K562 (cell line): Measurements from ENCODE around the gene SERTM2. TPM values are rescaled to one million over a fixed set of nuclear protein-coding genes. Genes with fewer than 3 reads are reported as not detected.

Experiments
- ATAC-seq: fragments of 200-7000 bp; cut with Tn5 transposase; 3 replicates; pipeline ENCODE4 v1.9.1; 2020; ENCODE audit warnings: moderate library complexity
- BruUV-seq: library from RNA; stranded (reverse); fragments of 400-500 nt; replicated peaks from 2 replicates; lab custom pipeline; 2021; lab: Mats Ljungman, UMichigan
- CTCF ChIA-PET: fragments of 300-600 bp; formaldehyde crosslinking; extraction: SDS; loops from one replicate; lab custom pipeline; 2021; ENCODE audit warnings: low intra/inter-chr PET ratio; lab: Yijun Ruan, JAX
- POLR2A ChIA-PET: fragments of 300-600, 350-650 bp; sonication (Branson Sonifier 250); formaldehyde crosslinking; extraction: SDS; loops from one replicate; lab custom pipeline; 2021; ENCODE audit warnings: antibody characterized with exemption, inconsistent platforms; lab: Yijun Ruan, JAX
- DNase-seq, 4 experiments: peaks; one replicate each; pipeline versions ENCODE4 v3.0.0 to v3.0.0-alpha.2; 2011 to 2018; ENCODE audit warnings: low spot score in 3 of 4, mixed read lengths in 3 of 4; ENCODE audit errors: extremely low read depth in 1 of 4
- FAIRE-seq: peaks from 2 replicates; lab custom pipeline; 2011; peaks lifted over from hg19 to GRCh38; lab: Jason Lieb, UNC
- H2AFZ ChIP-seq: 2 replicates; pipeline ENCODE4 v1.6.0; 2011; ENCODE audit warnings: low read depth, low read length, control low read depth, inconsistent platforms
- H3K27ac ChIP-seq: fragments of 200-600 bp; 3 replicates; pipeline ENCODE4 v1.8.0; 2011; ENCODE audit warnings: low read depth, mild to moderate bottlenecking, control low read depth, inconsistent platforms, low read length, moderate library complexity, mixed read lengths; ENCODE audit errors: extremely low read depth
- H3K27me3 ChIP-seq, 2 experiments: fragments of 300-600 bp in 1 of 2; 2 replicates in 1 of 2; 3 replicates in 1 of 2; pipeline versions ENCODE4 v1.6.0 to v1.8.0; 2011; ENCODE audit warnings: inconsistent platforms in 2 of 2, low read length in 2 of 2, mild to moderate bottlenecking in 1 of 2, mixed read lengths in 1 of 2, moderate library complexity in 1 of 2; ENCODE audit not compliant: control insufficient read depth in 2 of 2, insufficient read depth in 2 of 2
- H3K36me3 ChIP-seq: fragments of 300-600 bp; 3 replicates; pipeline ENCODE4 v1.8.0; 2011; ENCODE audit warnings: mild to moderate bottlenecking, low read length, inconsistent platforms; ENCODE audit not compliant: control insufficient read depth, insufficient read depth
- H3K4me1 ChIP-seq, 2 experiments: fragments of 200-600 bp in 1 of 2; replicated peaks in 1 of 2; 2 replicates in 1 of 2; 3 replicates in 1 of 2; pipeline versions ENCODE4 v1.5.1 to v1.8.0; 2011; ENCODE audit warnings: inconsistent platforms in 2 of 2, low read length in 2 of 2, mild to moderate bottlenecking in 1 of 2, mixed read lengths in 1 of 2, moderate library complexity in 1 of 2; ENCODE audit not compliant: control insufficient read depth in 2 of 2, insufficient read depth in 2 of 2
- H3K4me2 ChIP-seq: 2 replicates; pipeline ENCODE4 v1.6.1; 2011; ENCODE audit warnings: low read length, control low read depth, inconsistent platforms, mixed read lengths; ENCODE audit not compliant: insufficient read depth
- H3K4me3 ChIP-seq: fragments of 200-600 bp; sonication (generic), shearing (Covaris generic); 2 replicates; pipeline ENCODE4 v1.5.1; 2016; ENCODE audit warnings: control low read depth, inconsistent platforms
- H3K79me2 ChIP-seq: fragments of 200-600 bp; 3 replicates; pipeline ENCODE4 v1.8.0; 2011; ENCODE audit warnings: low read length, inconsistent platforms; ENCODE audit not compliant: control insufficient read depth, insufficient read depth
- H3K9ac ChIP-seq, 2 experiments: 2 replicates each; pipeline versions ENCODE4 v1.6.0 to v1.6.1; 2011; ENCODE audit warnings: low read depth in 2 of 2, low read length in 2 of 2, control low read depth in 1 of 2, inconsistent platforms in 1 of 2, mild to moderate bottlenecking in 1 of 2, mixed read lengths in 1 of 2; ENCODE audit not compliant: insufficient read depth in 1 of 2
- H3K9me1 ChIP-seq: one replicate; pipeline ENCODE4 v1.6.0; 2011; ENCODE audit warnings: inconsistent platforms, mild to moderate bottlenecking, low read length, moderate library complexity; ENCODE audit not compliant: control insufficient read depth, insufficient read depth
- H3K9me3 ChIP-seq: replicated peaks from 2 replicates; pipeline ENCODE4 v1.5.1; 2011; ENCODE audit warnings: low read depth, low read length, inconsistent platforms; ENCODE audit not compliant: control insufficient read depth, insufficient read depth
- H4K20me1 ChIP-seq: replicated peaks from 2 replicates; pipeline ENCODE4 v1.6.1; 2011; ENCODE audit warnings: low read length, inconsistent platforms, mixed read lengths; ENCODE audit not compliant: control insufficient read depth, insufficient read depth
- FOXM1 ChIP-seq, 2 experiments: fragments of 450-650 bp in 1 of 2; sonication (generic) in 1 of 2; formaldehyde crosslinking in 1 of 2; IDR thresholded peaks; 2 replicates each; pipeline versions ENCODE4 v1.6.1 to v1.9.0; 2017 to 2022; ENCODE audit warnings: low read depth in 2 of 2, mild to moderate bottlenecking in 2 of 2, missing genetic modification reagents in 1 of 2, moderate library complexity in 1 of 2
- HDAC2 ChIP-seq: fragments of 450-650 bp; IDR thresholded peaks from 2 replicates; pipeline ENCODE4 v1.6.1; 2016; ENCODE audit warnings: mild to moderate bottlenecking
- IRF2 ChIP-seq: sonication (generic); formaldehyde crosslinking; IDR thresholded peaks from 2 replicates; pipeline ENCODE4 v1.8.1; 2022; ENCODE audit warnings: mild to moderate bottlenecking, missing genetic modification reagents
- MLX ChIP-seq, 2 experiments: fragments of 450-650 bp in 1 of 2; sonication (generic) in 1 of 2; formaldehyde crosslinking; conservative IDR thresholded peaks; 2 replicates each; pipeline versions ENCODE4 v1.4.0 to v1.8.1; 2020 to 2022; ENCODE audit warnings: mild to moderate bottlenecking in 1 of 2, missing genetic modification reagents in 1 of 2
- MTA3 ChIP-seq: fragments of 450-650 bp; formaldehyde crosslinking; IDR thresholded peaks from 2 replicates; pipeline ENCODE4 v1.6.1; 2017; ENCODE audit warnings: mild to moderate bottlenecking, borderline replicate concordance
- NCOA2 ChIP-seq, 2 experiments: fragments of 450-650 bp; IDR thresholded peaks; 2 replicates each; pipeline ENCODE4 v1.6.1; 2018; ENCODE audit warnings: mild to moderate bottlenecking in 2 of 2, moderate library complexity in 1 of 2; ENCODE audit not compliant: partially characterized antibody in 2 of 2
- PCBP2 ChIP-seq: fragments of 200-400 bp; formaldehyde crosslinking; IDR thresholded peaks from 2 replicates; pipeline ENCODE4 v1.6.1; 2018; ENCODE audit warnings: low read length, low read depth, mild to moderate bottlenecking, moderate library complexity; ENCODE audit not compliant: poor library complexity, severe bottlenecking
- PTTG1 ChIP-seq: fragments of 450-650 bp; IDR thresholded peaks from 2 replicates; pipeline ENCODE4 v1.6.1; 2016; ENCODE audit warnings: low read depth, mild to moderate bottlenecking, missing genetic modification characterization, missing compliant biosample characterization
- RBM22 ChIP-seq: fragments of 200-400 bp; formaldehyde crosslinking; IDR thresholded peaks from 2 replicates; pipeline ENCODE4 v1.6.1; 2018; ENCODE audit warnings: low read length, low read depth; ENCODE audit not compliant: poor library complexity, severe bottlenecking
- ZFPM2 ChIP-seq: fragments of 250-450 bp; sonication (Bioruptor Pico); IDR thresholded peaks from 2 replicates; pipeline ENCODE4 v1.5.1; 2022; ENCODE audit warnings: mild to moderate bottlenecking
- ZNF764 ChIP-seq: fragments of 250-450 bp; sonication (Bioruptor Pico); IDR thresholded peaks from 2 replicates; pipeline ENCODE4 v1.4.0; 2020; ENCODE audit warnings: low read depth, mild to moderate bottlenecking, moderate library complexity
- ZNF778 ChIP-seq: fragments of 450-650 bp; formaldehyde crosslinking; IDR thresholded peaks from 2 replicates; pipeline ENCODE4 v1.4.0; 2020; ENCODE audit warnings: mild to moderate bottlenecking, moderate library complexity
- ZNF830 ChIP-seq: fragments of 250-450 bp; sonication (Bioruptor Pico); IDR thresholded peaks from 2 replicates; pipeline ENCODE4 v1.5.0; 2021; ENCODE audit warnings: mild to moderate bottlenecking
- WGBS: fragments of 100-300 bp; shearing (Covaris generic); methylation state at CpG from one replicate; pipeline ENCODE4 v1.1.6; 2016; ENCODE audit warnings: low coverage, mixed read lengths; ENCODE audit not compliant: insufficient coverage; ENCODE audit errors: missing lambda C conversion rate; 5-methylcytosine and 5-hydroxymethylcytosine counted together
- in situ Hi-C: fragments of 300-500 bp; cut with MboI; formaldehyde crosslinking; loops from 4 replicates; pipeline ENCODE4 v1.15.0; 2018; ENCODE audit warnings: inconsistent platforms, mixed read lengths
- intact Hi-C: fragments of 100-400 bp; cut with micrococcal nuclease; formaldehyde crosslinking; loops from 2 replicates; pipeline ENCODE4 v1.14.2; 2022
- polyA plus RNA-seq, 8 experiments: library from polyadenylated mRNA; depleted of rRNA in 4 of 8; stranded (reverse) in 5 of 8; unstranded in 3 of 8; fragments of >200 nt; fragmentation: Nextera tagmentation in 2 of 8; fragmentation: Illumina TruSeq in 1 of 8; extraction: Ambion mirVana in 2 of 8; extraction: Trizol in 1 of 8; gene quantifications; 2 replicates each; pipeline versions ENCODE4 v1.2.1 to v1.2.3, GENCODE V29; 2011 to 2014; ENCODE audit warnings: inconsistent platforms in 1 of 8, missing spikeins in 1 of 8
- total RNA-seq, 7 experiments: library from RNA; depleted of rRNA in 6 of 7; stranded (reverse); fragments of >200 nt in 6 of 7; fragmentation: Illumina TruSeq in 2 of 7; extraction: Trizol in 2 of 7; gene quantifications; 2 replicates each; pipeline versions ENCODE4 v1.2.1 to v1.2.3, GENCODE V29; 2011 to 2021; ENCODE audit warnings: low replicate concordance in 1 of 7
- TF ChIP-seq, protein P1 (sequence below), 3 experiments: fragments of 200-800 bp in 1 of 3; sonication (Bioruptor generic) in 1 of 3; sonication (generic) in 1 of 3; formaldehyde crosslinking in 1 of 3; IDR thresholded peaks; 2 replicates each; pipeline versions ENCODE4 v1.6.1 to v1.8.0; 2016 to 2022; ENCODE audit warnings: mild to moderate bottlenecking in 2 of 3, missing compliant biosample characterization in 2 of 3, missing genetic modification characterization in 2 of 3, missing genetic modification reagents in 1 of 3

Gene SERTM2
- total and polyA plus RNA-seq, 9 of the 15 experiments (the other 6 are each of a cell fraction or from before 2014, with no cell fraction given), result 0.01 to 0.35 (median 0.04) TPM; not detected in 4

- no peak for ATAC-seq
- H3K4me1 ChIP-seq, result no peaks in the 10 kb centered on the region
- H3K4me3 ChIP-seq, result no peak overlapping the region
- DNase-seq, result no peak
- H3K79me2 ChIP-seq, result no peaks in the 10 kb centered on the region
- POLR2A ChIA-PET, result no interaction called here
- BruUV-seq, result no TSS peak
- H3K4me2 ChIP-seq, result no peak overlapping the region
- no peaks in the 10 kb centered on the region for H3K9me3 ChIP-seq
- no peaks in the 10 kb centered on the region for H3K9me1 ChIP-seq
- 0% methylated on average over 2 of the region's 2 CpGs for WGBS
- no peak for TF ChIP-seq MLX (CRISPR knock-in tag; conservative IDR thresholded peaks at IDR 0.05)
- no peak overlapping the region for H3K27ac ChIP-seq
- H4K20me1 ChIP-seq, result no peaks in the 10 kb centered on the region
- intact Hi-C loops, result no loop called here
- H3K9ac ChIP-seq, result no peak overlapping the region
- no peak for FAIRE-seq
- CTCF ChIA-PET, result no interaction called here
- no peak overlapping the region for H2AFZ ChIP-seq
- H3K36me3 ChIP-seq, result no peaks in the 10 kb centered on the region
- in situ Hi-C loops, result no loop called here
- H3K27me3 ChIP-seq, result no peaks in the 10 kb centered on the region
Measured at GRCh38 chrX:111555406-111555958, 44.0 kb downstream of the SERTM2 start.

DNA sequence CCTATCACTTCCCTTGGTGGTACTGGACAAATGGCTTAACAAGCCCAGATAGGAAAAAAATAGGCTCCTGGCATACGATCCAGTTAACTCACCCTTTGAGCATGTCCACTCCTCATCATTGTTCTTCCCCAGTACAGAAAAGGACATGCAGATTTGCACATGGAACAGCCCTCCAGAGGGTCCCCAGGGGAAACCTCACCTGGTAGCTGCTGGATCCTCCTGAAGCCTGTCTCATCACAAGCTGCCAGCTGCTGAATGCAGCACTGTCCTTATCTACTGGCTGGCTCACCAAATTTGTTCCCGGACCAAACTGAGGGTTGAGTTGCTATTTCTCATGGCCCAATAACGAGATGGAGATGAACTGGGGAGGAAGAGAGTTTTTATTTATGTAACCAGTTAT is 49.4 kb downstream of the SERTM2 start:
- Histone ChIP-seq H3K4me3 (no peak overlapping the region), H3K9me1 (no peaks in the 10 kb centered on the region), H3K4me1 (no peaks in the 10 kb centered on the region), H4K20me1 (no peaks in the 10 kb centered on the region), H3K9ac (no peak overlapping the region), H3K27ac (no peak overlapping the region), H3K9me3 (no peaks in the 10 kb centered on the region), H3K27me3 (no peaks in the 10 kb centered on the region), H3K79me2 (no peaks in the 10 kb centered on the region), H2AFZ (no peak overlapping the region), H3K36me3 (no peaks in the 10 kb centered on the region), H3K4me2 (no peak overlapping the region)
- FAIRE-seq (no peak), ATAC-seq (no peak), DNase-seq (no peak)
- in situ Hi-C loops, result no loop called here
- intact Hi-C loops, result no loop called here
- POLR2A ChIA-PET, result no interaction called here
- CTCF ChIA-PET, result no interaction called here
- WGBS, result 0% methylated on average over 2 of the region's 3 CpGs
- BruUV-seq, result no TSS peak
- TF ChIP-seq HDAC2 (no peak), PTTG1 (no peak), NCOA2 (IDR thresholded peaks at IDR 0.05; ENCODE audit: partially characterized antibody in 2 of 2) (no peak), ZNF830 (CRISPR knock-in tag) (no peak), PCBP2 (no peak), FOXM1 (IDR thresholded peaks at IDR 0.05; ENCODE audit: low read depth) (no peak), FOXM1 (CRISPR knock-in tag; IDR thresholded peaks at IDR 0.05; ENCODE audit: low read depth) (no peak), ZNF764 (no peak), ZFPM2 (no peak), ZNF778 (CRISPR knock-in tag) (no peak), RBM22 (no peak), MTA3 (no peak), IRF2 (CRISPR knock-in tag) (no peak)
- TF ChIP-seq, protein P1, sequence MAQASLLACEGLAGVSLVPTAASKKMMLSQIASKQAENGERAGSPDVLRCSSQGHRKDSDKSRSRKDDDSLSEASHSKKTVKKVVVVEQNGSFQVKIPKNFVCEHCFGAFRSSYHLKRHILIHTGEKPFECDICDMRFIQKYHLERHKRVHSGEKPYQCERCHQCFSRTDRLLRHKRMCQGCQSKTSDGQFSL (CRISPR knock-in tag; IDR thresholded peaks at IDR 0.05), result no peak
- TF ChIP-seq, protein P1 (tag; IDR thresholded peaks at IDR 0.05), result no peak
